ENCODE results near the gene USP2.

GRCh38 chr11:119382101-119382500, 611 bp upstream of the USP2 start:
- TF ChIP-seq ELF4 (IDR thresholded peaks at IDR 0.05) (no peak), FOXM1 (IDR thresholded peaks at IDR 0.05; ENCODE audit: borderline replicate concordance) (no peak), TARDBP (IDR thresholded peaks at IDR 0.05) (no peak), CTBP1 (IDR thresholded peaks at IDR 0.05; ENCODE audit: borderline replicate concordance) (no peak), L3MBTL2 (conservative IDR thresholded peaks at IDR 0.05) (no peak), SP1 (IDR thresholded peaks at IDR 0.05) (no peak), FOXA1 (IDR thresholded peaks at IDR 0.05) (no peak)
